Measurements from ENCODE around the gene PRDX1. TPM values are rescaled to one million over a fixed set of nuclear protein-coding genes. Genes with fewer than 3 reads are reported as not detected.
"Not testable (repeated sequence)": the region's sequence is repeated elsewhere in the genome, so short reads cannot be mapped to it uniquely, and the experiment has no call there.

PRDX1 gene
- total RNA-seq, 1 donor from 2014 or later = 764 TPM

DNA sequence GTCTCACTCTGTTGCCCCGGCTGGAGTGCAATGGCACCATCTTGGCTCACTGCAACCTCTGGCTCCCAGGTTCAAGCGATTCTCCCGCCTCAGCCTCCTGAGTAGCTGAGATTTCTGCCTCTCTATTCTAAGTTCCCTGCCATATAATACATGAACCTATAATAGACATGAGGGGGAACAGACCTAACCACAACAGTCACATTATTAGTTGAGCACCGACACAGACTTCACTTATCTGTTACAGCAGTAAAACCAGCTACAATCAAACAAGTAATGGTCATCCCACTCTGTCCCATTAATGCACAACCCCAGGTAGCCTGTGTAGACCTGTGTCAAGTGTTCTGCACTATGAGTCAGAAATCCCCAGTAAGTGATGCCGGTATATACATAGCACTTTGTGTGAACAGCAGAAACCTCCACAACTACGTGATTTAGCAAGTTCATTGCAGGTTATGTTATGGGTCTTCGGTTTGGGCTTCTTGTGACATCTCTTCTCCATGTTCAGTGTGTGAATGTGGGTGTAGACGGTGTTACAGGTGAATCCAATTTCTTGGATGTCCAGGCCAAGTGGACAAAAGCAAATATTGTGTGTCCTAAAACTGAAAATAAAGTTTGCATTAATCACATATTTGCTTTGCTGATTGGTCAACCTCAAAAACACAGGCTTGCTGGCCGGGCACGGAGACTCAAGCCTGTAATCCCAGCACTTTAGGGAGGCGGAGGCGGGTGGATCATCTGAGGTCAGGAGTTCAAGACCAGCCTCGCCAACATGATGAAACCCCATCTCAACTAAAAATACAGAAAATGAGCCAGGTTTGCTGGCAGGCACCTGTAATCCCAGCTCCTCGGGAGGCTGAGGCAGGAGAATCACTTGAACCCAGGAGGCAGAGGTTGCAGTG, 18.0 kb downstream of the PRDX1 start:
- DNase-seq (ENCODE audit: low read depth, low spot score) = no peak

DNA sequence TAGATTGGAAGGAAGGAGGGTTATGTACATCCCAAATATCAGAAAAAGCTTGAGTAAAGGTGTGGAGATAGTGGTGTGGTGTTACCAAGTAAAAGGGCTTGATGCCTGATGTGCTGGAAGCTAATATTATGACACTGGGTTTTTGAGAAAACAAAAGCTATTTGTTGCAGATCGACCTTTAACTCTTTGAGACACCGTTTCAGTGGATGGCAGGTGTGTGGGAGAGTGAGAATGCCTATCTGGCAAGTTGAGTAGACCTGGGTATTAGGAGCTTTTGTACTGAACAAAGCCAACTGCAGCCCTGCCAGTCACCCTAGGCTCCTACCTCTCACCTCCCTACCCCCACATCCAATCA, 20.2 kb downstream of the PRDX1 start:
- DNase-seq (ENCODE audit: low read depth, low spot score) = no peak

DNA sequence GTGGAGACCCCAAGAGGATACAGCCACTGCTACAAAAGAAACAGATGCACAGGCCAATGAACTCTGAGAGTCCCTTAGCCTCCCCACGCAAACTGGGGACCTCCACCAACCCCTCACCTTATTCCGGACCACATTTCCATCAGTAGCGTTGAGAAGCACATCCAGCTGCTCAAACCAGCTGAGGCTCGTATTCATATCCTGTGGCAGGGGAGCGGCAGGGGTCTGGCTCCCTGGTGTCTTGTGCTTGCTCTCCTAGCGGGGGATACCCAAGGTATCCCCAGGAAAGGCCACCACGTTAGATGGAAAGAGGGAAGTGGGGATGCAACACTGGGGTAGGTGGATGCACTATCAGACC, 22.3 kb downstream of the PRDX1 start:
- no peak for DNase-seq (ENCODE audit: low read depth, low spot score)

DNA sequence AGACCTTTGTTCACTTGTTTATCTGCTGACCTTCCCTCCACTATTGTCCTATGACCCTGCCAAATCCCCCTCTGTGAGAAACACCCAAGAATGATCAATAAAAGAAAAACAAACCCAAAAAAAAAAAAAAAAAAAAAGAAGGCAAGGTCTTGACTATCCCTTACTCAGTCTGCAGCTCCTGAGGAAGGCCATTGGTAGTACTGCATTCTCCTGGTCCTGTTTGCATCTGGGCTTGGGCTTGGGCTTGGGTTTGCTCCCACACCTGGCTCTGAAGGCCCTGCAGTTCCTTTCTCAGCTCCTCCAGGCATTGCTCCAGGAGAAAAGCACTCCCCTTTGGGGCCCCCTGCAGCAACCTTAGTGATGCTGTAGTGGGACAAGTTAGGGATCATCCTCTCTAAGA, 23.4 kb downstream of the PRDX1 start:
- DNase-seq (ENCODE audit: low read depth, low spot score) = no peak

- peak; percentile 37 for DNase-seq (ENCODE audit: low read depth, low spot score)
Measured at GRCh38 chr1:45493116-45493697, 28.5 kb downstream of the PRDX1 start.

DNA sequence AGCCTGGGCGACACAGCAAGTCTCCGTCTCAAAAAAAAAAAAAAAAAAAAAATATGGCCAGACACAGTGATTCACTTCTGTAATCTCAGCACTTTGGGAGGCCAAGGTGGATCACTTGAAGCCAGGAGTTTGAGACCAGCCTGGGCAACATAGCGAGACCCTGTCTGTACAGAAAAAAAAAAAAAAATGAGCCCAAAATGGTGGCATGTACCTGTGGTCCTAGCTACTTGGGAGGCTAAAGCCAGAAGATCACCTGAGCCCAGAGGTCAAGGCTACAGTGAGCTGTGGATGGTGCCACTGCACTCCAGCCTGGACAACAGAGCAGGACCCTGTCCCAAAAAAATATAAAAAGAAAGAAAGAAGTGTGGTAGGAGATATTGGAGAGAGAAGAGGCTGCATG, 29.0 kb downstream of the PRDX1 start:
- DNase-seq (ENCODE audit: low read depth, low spot score) = no peak

DNA sequence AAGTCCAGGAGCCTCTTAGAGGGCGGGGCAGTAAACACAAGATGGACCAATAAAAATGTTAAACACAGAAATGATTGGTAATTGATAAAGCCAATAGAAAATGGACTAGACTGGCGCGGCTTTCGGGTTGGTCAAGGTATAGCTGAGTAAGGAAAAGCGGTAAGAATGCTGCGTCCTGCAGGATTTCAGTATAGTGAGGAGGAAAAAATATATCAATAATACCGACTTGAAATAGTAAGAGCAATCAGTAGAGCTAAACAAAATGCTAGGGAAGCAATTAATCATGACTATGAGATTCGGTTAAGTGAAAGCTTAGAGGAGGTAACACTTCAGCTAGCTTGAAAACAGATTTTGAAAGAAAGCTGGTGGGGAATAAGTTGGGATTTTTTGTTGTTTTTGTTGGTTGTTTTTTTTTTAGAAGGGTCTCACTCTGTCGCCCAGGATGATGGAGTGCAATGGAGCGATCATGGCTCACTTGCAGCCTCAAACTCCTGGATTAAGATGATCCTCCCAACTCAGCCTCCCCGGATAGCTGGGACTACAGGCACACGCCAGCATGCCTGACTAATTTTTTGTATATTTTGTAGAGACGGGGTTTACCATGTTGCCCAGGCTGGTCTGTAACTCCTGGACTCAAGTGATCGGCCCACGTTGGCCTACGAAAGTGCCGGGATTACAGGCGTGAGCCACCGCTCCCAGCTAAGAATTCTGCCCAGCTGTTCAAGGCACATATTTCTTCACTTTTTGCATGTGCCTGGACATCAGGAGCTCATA, 30.0 kb downstream of the PRDX1 start:
- no peak for DNase-seq (ENCODE audit: low read depth, low spot score)

DNA sequence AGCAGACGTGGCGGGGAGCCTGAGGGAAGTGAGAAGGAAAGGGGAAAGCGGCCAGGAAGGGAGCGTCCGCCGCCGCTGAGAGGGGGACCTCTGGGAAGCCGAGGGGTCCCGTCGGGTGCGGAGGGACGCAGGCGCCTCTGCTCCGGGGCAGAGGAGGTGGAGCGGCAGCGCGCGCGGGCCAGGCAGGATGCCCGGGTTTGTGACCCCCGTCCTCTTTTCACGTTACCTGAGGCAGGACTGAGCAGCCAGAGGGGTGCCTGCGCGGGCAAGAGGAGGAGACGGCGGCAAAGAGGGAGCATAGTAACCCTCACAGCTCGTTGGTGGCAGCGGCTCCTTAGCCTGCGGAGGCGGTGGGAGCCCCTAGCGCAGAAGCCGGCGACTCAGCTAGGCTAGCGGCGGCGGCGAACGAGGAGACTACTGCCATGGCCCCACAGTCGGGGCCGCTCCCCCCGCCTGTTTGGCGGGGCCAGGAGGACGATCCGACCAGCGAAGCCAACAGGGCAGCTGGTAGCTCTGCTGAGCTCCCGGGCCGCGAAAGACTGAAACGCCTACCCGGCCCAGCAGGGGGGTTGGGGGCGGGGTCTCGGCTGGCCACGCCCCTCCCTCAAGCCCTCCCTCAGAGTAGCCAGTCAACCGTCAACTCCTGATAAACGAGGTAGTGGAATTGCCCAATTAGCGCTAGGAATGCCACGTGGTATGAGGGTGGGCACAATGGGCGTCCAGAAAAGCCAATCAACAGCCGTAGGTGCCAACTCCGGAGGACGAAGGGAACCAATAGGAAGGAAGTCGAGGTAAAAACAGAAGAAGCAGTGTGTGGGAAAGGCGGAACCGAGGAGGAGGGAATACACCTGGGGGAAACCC, 30.8 kb downstream of the PRDX1 start, which contains the start of gene TESK2:
Gene TESK2 (minus strand): TSS at position 538 of the 861 bp plus-strand sequence. CDS start 33,378 bp downstream, outside the sequence.
- DNase-seq (ENCODE audit: low read depth, low spot score) = peak; percentile 99

GRCh38 chr1:45490121-45490625, 31.5 kb downstream of the PRDX1 start:
- no peak for DNase-seq (ENCODE audit: low read depth, low spot score)

GRCh38 chr1:45489379-45489778, 32.3 kb downstream of the PRDX1 start:
- DNase-seq (ENCODE audit: low read depth, low spot score) = not testable (repeated sequence)

- no peak for DNase-seq (ENCODE audit: low read depth, low spot score)
Measured at GRCh38 chr1:45488666-45489377, 32.9 kb downstream of the PRDX1 start.

GRCh38 chr1:45485949-45486348, 35.7 kb downstream of the PRDX1 start:
- DNase-seq (ENCODE audit: low read depth, low spot score) = no peak

- DNase-seq (ENCODE audit: low read depth, low spot score) = no peak
Measured at GRCh38 chr1:45479039-45479748, 42.5 kb downstream of the PRDX1 start.

- no peak for DNase-seq (ENCODE audit: low read depth, low spot score)
Measured at GRCh38 chr1:45478121-45478814, 43.4 kb downstream of the PRDX1 start.

- no peak for DNase-seq (ENCODE audit: low read depth, low spot score)
Measured at GRCh38 chr1:45477646-45478045, 44.0 kb downstream of the PRDX1 start.

DNA sequence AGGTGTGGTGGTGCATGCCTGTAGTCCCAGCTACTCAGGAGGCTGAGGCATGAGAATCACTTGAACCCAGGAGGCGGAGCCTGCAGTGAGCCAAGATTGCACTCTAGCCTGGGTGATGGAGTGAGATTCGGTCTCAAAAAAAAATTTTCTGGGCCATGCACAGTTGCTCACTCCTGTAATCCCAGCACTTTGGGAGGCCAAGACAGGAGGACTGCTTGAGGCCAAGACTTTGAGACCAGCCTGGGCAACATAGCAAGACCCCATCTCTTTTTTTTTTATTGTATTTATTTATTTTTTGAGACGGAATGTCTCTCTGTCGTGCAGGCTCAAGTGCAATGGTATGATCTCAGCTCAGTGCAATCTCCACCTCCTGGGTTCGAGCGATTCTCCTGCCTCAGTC, 47.5 kb downstream of the PRDX1 start:
- DNase-seq (ENCODE audit: low read depth, low spot score) = not testable (repeated sequence)

GRCh38 chr1:45473302-45473701, 48.4 kb downstream of the PRDX1 start:
- no peak for DNase-seq (ENCODE audit: low read depth, low spot score)

DNA sequence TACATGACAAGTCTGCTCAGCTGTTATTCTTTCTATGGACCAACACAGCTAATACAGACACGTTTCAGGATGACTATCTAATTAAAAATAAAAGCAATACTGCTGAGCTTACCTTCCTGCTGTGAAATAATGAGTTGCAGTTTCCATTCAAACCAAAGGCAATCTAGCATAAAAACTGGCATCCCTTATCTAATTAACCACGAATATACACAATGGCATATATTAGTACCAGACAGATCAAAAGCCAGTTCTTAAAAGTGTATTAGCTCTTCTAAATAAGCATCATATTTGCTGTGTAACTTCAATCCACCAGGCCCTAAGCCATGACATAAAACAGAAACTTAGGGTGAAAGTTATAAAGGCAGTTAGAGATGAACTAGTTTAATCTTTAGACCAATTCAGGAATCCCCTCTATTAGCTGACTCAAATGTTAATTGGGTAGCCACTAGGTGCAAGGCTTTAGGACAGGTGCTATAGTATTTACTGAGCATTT, 51.3 kb downstream of the PRDX1 start:
- no peak for DNase-seq (ENCODE audit: low read depth, low spot score)

DNA sequence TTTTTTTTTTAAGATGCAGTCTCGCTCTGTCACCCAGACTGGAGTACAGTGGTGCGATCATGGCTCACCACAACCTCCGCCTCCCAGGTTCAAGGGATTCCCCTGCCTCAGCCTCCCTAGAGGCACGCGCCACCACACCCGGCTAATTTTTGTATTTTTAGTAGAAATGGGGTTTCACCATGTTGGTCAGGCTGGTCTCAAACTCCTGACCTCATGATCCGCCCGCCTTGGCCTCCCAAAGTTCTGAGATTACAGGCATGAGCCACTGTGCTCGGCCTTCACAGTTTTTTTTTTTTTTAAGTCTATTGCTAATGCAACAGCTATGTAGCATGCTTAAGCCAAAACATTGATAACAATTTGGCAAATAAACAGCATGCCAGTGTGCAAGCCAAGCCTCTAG, 54.3 kb downstream of the PRDX1 start:
- not testable (repeated sequence) for DNase-seq (ENCODE audit: low read depth, low spot score)

Measured in pulmonary artery endothelial cell (primary cell).